NCI-H526 treated with DMSO at 0.1 percent for 48 hours (cell line): ENCODE data around the gene WFDC8.

ENCODE experiments used
- DNase-seq: peaks from one replicate; lab custom pipeline; 2025; lab: John Stamatoyannopoulos, UW

WFDC8 gene

DNA sequence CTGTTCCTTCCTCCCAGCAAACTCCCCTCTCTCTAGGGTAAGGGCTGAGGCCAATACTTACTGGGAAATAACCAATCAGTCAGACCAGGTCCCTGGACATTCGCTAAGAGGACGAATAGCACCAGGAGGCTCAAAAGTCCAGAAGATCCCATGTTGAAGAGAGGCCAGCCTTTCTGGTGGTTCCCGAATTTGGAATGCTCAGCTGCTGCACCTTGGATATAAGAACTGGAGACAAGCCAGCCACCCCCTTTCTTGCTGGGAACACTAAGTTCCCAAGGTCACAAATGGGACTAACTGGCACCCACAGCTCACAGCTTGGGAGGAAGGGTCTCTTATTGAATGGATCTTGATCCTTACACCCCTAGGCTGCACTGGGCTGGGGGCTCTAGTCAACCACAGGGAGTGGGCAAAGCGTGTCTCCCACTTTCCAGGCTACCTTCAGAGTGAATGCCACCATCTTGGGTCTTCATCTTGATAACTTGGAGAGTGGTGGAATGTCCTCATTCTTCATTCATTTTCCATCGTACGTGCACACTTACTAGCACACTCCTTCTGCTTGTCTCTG, 31.8 kb downstream of the WFDC8 start, which contains the start of gene EPPIN:
Gene EPPIN (minus strand): TSS at position 196 of the 565 bp plus-strand sequence. CDS start 44 bp downstream, at position 152.
- no peak for DNase-seq

DNA sequence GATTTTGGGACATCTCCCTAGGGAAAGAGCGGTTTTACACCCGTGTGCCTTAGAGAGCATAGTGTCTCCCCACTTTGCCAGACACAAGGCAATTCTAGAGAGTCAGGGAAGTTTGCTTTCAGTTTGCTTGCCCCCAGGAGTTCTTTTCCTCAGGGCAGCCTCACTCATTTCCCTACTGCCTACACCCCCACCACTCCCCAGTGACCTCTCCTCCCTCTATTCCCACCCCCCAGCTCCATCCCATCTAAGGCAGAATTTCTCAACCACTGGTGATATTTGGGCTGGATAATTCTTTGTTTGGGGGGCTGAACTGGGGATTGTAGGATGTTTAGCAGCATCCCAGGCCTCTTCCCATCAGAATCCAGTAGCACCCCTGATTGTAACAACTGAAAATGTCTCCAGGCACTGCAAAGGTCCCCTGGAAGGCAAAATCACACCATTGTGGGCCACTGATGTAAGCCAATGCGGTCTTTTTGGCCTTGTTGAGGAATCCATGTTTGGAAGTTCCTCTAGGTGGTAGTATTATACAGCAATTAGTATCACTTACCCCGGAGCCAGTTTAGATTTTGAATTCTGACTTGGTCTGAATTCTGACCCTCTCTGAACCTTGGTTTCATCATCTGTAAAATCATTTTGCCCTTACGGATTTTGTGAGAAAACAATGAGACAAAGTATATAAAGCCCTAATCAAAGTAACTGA, 33.2 kb downstream of the WFDC8 start:
- DNase-seq = peak; percentile 14

DNA sequence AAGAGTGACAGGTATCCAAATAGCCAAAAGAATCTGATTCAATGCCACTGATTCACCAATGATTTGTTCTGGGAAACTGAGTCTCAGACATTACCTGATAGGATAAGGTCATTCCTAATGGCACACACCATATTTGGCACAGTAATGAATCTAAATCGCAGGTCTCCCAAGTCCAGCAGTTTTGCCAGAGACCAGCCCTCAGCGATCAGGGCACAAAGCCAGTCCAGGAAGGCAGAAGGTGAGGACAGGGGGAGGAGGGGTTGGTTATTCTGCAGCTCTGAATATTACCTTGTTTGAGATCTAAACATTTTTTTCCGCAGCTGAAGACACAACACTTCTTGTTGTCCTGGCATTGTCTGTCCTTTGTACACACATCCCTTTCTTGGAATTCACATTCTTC, 33.7 kb downstream of the WFDC8 start:
- no peak for DNase-seq

DNA sequence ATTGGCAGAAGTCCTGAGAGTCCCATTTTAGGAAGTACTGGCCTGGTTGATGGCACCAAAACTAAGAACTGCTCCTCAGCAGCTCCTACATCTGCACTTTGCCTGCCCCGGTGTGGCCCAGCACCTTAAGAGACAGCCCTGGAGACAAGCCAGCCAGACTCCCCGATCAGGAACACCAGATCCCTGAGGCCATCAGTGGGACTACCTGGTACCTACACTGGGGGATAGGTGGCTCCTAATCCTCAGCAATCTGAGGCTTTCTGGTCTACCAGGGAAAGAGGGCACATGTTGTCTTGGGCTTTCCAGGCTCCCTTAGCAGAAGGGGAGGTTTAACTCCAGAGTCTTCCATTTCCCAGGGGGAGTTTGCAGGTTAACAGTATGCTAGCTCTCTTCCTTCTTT, 39.7 kb downstream of the WFDC8 start, which contains the start of gene WFDC6:
Gene WFDC6 (minus strand): TSS at position 101 of the 400 bp plus-strand sequence. CDS start 75 bp downstream, at position 26.
- DNase-seq = no peak

DNA sequence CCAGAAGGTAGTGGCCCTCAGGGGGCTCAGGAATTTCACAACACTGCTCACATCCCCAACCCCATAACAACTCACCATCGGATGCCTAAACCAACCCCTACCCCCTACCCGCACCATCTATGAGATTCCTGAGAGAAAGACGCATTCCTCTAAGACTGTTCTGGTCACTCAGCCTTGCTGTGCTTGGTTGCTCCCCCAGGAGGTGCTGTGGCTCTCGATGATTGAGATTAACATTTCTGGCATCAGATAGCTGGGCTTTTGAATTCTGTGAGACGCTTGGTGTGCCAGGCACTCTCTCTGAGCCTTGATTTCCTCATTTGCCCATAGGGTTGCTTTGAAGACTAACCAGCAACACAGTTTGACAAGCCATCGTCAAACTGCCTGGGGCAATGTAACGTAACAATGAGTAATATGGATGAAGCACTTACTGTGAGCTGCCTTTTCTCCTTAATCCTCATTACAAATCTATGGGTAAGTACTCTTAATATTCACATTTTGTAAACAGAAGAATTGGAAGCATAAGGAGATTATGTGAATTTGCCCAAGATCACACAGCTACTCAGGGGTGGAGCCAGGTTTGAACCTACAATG, 40.8 kb downstream of the WFDC8 start:
- DNase-seq = no peak

DNA sequence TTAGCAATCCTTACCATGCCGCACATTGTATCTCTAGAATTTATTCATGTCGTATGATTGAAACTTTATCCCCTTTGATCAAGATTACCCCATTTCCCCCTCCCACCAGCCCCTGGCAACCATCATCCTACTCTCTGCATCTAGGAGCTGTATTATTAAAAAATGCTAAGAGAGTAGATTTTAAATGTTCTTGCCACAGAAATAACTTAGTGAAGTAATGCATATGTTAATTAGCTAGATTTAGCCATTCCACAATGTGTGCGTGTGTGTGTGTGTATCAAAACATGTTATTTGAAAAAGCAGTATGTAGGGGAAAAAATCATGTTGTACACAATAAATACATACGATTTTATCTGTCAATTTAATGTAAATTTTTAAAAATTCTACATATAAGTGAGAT, 51.8 kb downstream of the WFDC8 start:
- no peak for DNase-seq

DNA sequence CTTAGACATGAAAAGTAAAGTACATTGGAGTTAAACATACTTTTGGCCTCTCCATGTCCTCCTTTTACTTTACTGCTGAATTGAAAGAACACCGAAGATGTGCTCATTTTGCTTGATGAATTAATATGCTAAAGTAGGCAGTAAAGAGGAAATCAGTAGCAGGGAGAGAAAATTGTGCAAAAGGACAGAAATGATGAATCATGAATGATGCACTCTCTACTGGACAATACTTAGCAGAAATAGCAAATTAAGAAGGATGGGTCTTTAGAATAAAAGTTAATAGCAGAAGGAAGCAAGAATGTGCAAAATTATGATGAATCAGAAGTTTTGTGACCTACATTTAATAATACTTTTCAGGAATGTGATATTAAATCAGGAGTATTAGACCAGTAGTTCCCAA, 55.3 kb downstream of the WFDC8 start:
- no peak for DNase-seq

DNA sequence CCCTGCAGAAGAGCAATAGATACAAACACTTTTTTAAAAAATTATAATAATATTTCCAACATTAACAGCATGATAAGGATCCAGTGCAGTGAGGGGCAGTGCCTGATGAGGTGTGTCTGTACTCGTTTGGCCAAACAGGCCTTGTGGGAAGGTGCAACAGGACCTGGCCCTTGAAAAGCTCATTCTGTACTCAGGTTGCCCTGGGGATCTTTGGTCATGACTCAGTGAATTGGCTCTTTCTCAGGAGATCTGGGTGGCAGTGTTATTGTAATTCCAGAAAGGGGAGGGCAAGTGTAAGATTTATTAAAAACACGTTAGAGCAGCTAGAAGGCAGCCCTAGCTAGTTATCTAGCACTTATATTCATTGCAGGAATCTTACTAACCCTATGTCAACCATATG, 60.8 kb downstream of the WFDC8 start:
- DNase-seq = no peak

DNA sequence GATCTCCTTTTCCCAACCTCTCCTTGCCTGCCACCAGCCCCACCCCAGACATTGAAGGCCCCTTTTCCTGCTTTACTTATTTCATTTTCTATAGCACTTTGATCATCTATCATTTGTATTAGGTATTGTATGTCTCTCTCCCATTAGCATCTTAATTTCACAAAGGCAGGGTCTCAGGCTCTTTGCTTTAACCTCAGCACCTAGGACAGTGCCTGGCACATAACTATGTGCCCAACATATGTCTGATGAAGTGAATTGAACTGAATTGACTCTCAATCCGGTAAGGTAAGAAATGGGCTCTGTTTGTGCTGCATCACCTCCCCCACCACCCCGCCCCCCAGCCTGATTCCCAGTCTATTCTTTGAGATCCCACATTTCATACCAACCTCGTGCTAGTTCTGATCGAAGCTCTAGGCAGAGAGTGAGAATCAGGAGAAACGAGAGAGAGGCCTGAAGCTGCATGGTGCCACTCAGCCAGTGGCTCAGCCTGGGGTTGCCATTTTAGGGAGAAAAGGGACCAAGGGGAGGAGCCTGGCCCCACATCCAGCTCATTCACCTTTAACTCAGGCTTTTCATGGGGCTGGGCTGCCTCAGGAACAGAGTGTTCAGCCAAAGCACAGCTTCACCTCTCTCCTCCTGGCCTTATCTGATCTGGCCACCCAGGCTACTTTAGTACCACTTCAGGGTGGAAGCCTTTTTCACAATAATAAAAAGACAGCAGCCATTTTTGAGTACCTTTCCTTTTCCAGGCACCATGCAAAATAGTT, 63.8 kb downstream of the WFDC8 start, which contains the start of gene SPINT3:
Gene SPINT3 (minus strand): TSS at position 476 of the 767 bp plus-strand sequence. CDS start 14 bp downstream, at position 462.
- DNase-seq = no peak

DNA sequence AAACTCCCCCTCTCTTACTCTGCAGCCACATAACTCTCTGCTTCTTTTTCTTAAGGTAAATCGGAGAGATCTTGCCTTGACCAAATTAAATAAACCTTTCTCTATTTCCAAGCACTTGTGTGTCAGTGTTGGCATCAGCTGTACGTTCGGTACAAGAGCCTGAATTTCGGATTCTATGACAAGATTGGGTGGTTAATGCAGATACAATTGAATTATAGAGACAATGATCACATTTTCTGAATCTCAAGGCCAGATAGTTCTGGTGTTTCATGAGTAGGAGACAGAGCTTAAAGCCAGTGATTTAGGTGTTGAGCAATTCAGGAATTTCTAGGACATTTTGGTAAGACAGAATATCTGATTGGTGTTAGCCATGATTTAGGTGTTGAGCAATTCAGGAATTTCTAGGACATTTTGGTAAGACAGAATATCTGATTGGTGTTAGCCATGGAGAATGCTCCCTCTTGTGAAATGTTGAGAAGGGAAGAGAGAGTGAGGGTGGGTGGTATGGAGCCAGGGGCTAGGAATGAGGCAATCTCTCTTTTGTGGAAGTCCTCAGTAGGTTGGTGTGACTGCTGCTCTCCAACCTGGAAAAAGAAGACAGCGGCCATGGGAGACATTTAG, 68.7 kb downstream of the WFDC8 start:
- no peak for DNase-seq

DNA sequence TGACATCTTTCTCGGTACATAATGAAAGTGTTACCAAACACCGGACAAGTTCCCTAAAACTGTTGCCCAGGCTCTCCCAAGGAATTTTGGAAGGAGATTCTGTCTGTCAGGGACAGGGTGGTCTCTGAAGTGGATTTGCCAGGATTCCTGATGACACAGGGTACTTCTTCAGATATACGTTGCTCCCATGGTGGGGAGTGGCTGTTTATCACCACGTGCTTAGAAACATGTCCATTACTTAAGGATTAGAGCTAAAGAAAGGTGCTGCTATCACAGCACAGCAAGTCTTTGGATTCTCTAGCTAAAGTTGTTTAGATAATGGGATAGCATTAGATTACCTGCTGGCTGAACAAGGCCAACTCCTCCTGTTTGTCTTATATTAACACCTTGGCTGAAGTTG, 70.0 kb downstream of the WFDC8 start:
- DNase-seq = no peak

DNA sequence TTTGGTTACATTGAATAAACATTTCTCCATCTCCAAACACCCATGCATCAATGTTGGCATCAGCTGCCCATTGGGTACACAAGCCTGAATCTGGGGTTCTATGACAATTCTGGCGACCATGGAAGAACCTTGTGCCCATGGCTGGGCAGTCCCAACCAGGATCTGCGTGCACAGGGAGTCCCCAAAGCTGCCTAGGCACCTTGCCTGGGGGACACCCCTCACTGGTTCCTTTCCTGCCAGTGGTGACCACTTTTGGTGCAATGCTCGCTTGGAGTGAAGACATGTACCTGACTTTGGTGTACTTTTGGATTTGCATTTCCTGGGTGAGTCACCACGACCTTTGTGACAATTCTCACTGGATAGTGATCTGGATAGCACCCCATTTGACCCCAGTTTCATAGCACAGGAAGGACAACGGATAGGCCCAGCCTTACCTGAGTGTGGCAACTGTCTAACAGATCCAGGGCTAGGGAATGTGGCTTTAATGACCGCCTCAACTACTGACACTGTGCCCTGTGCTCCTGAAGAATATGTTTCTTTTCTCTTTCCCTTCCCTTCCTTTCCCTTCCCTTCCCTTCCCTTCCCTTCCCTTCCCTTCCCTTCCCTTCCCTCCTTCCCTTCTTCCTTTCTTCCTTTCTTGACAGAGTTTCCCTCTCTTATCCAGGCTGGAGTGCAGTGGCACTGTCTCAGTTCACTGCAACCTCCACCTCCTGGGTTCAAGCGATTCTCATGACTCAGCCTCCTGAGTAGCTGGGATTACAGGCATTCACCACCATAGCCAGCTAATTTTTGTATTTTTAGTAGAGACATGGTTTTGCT, 70.8 kb downstream of the WFDC8 start:
- no peak for DNase-seq

DNA sequence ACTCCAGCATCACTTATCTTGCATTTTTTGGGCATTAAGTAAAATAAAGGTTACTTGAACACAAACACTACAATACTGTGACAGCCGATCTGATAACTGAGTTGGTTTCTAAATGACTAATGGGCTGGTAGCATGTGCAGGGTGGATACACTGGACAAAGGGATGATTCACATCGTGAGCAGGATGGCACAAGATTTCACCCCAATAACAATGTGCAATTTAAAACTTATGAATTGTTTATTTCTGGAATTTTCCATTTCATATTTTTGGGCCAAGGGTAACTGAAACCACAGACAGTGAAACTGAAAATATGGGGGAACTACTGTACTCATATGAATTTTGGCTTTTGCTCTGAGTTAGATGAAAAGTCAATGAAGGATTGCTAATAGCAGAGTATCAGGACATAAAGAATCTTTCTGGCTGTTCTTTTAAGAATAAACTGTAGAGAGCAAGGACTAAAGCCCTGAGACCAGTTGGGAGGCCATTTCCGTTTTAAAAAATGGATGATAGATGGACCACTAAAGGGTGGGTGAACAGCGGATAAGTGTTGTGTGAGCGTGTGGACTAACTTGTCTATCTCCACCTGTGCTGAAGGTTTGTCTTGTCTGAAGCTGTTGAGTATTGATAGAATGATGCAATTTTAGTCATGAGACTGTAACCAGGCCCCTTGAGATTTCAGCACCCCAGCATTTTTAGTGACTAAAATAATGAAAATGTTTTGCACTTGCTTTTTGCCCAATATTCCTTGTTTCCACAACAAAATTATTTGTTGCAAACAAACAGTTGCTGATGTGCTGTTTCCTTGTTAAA, 71.9 kb downstream of the WFDC8 start:
- DNase-seq = no peak

DNA sequence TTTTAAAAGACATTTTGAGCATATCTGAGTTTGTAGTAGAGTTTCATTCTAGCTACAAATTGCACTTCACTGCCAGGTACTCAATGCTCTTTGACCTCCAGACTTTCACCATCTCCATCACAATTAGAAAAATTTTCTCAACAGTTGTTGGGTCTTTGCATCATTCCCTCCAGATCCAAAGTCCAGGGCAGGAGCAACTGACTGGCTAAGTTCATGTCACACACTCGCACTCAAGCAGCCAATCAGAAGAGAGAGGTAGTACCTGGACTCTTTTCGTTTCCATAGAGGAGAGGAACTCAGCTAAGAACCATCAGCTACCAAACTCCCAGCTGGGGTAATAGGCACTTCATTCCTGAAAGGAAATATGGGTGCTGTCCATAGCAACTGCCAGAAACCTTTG, 72.7 kb downstream of the WFDC8 start:
- DNase-seq = no peak

DNA sequence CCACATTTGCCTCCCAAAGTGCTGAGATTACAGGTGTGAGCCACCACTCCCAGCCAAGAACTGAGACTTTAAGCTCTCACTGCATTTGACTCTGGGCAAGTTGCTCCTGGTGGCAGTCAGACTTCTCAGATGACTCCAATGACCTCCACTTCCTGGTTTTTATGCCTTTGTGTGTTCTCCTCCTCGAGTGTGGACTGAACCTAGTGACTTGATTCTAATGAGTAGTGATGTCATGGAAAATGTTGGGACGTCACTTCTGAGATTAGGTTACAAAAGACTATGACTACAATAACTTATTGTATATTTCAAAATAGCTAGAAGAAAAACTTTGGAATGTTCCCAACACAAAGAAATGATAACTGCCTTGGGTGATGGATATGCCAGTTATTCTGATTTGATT, 75.7 kb downstream of the WFDC8 start:
- no peak for DNase-seq

DNA sequence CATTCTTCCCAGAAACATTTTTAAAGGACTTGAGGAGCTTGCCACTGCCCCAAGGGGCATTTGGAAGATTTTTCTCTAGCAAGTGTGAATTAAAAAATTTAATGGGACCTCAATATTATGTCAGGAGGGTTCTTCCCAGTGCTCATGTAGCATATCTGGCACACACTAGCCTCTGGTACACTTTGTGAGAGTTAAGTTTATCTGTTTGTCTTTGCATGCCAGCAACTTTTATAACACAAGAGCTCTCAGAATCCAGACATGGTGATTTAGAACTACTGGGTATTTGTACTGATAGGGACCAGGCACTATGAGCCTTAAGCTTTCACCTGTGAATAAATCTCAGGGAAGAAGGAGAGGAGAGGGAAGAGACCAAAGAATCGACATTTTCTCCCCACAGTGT, 76.5 kb downstream of the WFDC8 start:
- DNase-seq = no peak
